HEK293T (cell line): ENCODE measurements around the gene MAP1LC3A.

Experiments used
- ARNT ChIP-seq: fragments of 450-650 bp; IDR thresholded peaks from 2 replicates; pipeline ENCODE4 v1.6.1; 2017; ENCODE audit warnings: mild to moderate bottlenecking
- FOXA1 ChIP-seq: fragments of 450-650 bp; IDR thresholded peaks from 2 replicates; pipeline ENCODE4 v1.6.1; 2016; ENCODE audit warnings: mild to moderate bottlenecking
- NFRKB ChIP-seq: fragments of 450-650 bp; IDR thresholded peaks from 2 replicates; pipeline ENCODE4 v1.6.1; 2016; ENCODE audit warnings: mild to moderate bottlenecking, moderate library complexity
- SP1 ChIP-seq: fragments of 450-650 bp; IDR thresholded peaks from 2 replicates; pipeline ENCODE4 v1.6.1; 2017

DNA sequence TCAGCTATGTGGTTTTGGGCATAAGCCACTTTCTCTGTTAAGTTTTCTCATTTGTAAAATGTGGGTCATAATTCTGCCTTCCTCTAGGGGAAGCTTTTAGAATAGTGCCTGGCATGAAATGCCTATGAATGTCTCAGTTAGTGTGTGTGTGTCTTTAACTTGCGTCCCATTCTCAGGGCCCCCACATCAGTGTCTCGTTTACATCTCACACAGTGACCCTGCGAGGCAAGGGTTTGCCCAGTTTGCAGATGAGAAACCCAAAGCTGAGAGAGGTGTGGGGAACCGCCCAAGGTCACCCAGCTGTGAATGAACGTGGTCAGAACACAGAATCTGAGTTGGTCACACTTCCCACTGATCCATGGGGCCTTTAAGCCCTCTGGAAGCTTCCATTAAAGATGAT lies 28.2 kb upstream of the MAP1LC3A start:
- TF ChIP-seq FOXA1 (no peak), ARNT (no peak), SP1 (no peak), NFRKB (no peak)
